Stimulated activated CD8-positive, alpha-beta memory T cell treated with anti-CD3 and anti-CD28 coated beads, Interleukin-12 subunit alpha, Interleukin-12 subunit beta, amount 100 ng/mL, for 4 hours (primary cell): ENCODE results near the gene PRRG2.

ENCODE experiments used
- DNase-seq: peaks from one replicate; pipeline ENCODE4 v3.0.0-alpha.2; 2020; ENCODE audit warnings: low read depth

The PRRG2 gene

DNA sequence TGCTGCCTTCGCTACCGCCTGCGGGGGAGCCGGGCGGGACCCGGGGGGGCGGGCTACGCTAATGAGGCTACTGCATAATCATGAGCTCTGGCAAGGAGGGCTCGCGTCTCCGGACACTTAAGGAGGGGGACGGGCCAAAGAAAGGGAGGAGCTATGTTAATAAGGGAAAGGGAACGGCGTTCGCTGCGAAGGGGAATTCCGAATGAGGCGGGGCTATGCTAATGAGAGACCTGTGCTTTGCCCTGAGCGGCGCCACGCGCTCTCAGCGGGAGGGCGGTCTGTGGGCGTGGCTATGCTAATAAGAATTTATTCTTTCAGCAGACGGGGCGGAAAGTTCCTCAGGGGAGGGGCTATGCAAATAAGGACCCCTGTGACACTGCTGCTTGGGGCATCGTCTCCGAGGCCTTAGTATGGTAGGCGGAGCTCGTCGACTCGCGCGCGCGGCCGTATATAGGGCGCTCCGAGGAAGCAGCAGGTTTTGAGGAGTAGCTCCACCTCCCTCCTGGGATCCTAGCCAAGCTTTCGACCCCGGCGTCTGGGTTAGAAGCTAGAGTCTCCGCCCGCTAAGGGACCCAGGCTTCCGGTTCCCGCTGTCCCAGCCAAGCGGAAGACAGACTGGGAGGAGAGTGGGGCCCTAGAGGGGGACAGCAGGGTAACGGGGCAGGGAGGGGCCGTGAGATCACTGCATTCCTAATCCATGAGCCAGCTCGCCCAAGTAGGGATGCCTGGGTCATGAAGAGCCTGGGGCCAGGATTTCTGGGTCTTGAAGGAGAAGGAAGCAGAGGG, 59.2 kb downstream of the PRRG2 start, which contains the start of gene RRAS:
Gene RRAS (minus strand): TSS at position 31 of the 786 bp plus-strand sequence. CDS start 45 bp downstream, outside the sequence.
- DNase-seq = peak; percentile 99
